LoVo (cell line): ENCODE results near the gene MEIS3.

Source experiments
- DNase-seq: peaks from one replicate; pipeline ENCODE4 v3.0.0-alpha.2; 2016; ENCODE audit warnings: low spot score

MEIS3 gene

GRCh38 chr19:47419030-47419783 lies at the start of gene MEIS3:
TSS of gene MEIS3 (minus strand) at chr19:47419527. CDS start at chr19:47419081, 446 bp downstream.
- no peak for DNase-seq

DNA sequence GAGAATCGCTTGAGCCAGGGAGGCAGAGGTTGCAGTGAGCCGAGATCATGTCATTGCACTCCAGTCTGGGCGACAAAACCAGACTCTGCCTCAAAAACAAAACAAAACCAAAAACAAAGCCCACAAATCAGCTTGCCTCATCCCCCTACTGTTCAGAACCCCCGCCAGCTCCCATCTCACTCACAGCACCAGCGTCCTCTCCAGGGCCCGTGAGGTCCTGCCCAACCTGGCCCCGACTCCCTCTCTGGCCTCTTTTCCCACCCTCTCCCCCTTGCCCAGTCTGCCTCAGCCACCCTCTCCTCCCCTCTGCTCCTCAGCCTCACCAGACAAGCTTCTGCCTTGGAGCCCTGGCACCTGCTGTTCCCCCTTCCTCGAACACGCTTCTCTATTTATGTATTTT lies 48.6 kb upstream of the MEIS3 start:
- no peak for DNase-seq

DNA sequence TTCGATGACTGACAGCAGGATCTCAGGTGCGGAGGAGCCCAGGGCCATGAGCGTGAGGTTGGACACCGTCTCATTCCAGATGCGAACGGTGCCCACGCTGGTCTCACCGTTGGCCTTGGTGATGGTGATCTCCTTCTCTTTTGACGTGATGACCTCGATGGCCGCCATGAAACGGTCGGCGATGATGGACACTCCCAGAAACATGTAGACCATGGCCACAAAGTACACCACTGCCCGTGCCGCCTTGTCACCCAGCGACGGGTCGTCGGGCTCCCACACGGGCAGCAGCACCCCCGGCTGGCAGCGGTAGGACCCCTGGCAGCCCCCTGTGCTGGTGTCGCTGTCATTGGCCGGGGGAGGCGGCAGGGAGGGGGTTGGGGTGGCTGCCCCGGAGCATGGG lies 46.6 kb upstream of the MEIS3 start:
- DNase-seq = no peak

- DNase-seq = no peak
Observed at GRCh38 chr19:47464675-47465419, 45.5 kb upstream of the MEIS3 start.

GRCh38 chr19:47461876-47462275 lies 42.5 kb upstream of the MEIS3 start:
- no peak for DNase-seq

- DNase-seq = no peak
Observed at GRCh38 chr19:47459477-47459876, 40.1 kb upstream of the MEIS3 start.

- DNase-seq = no peak
Observed at GRCh38 chr19:47458672-47459071, 39.3 kb upstream of the MEIS3 start.

DNA sequence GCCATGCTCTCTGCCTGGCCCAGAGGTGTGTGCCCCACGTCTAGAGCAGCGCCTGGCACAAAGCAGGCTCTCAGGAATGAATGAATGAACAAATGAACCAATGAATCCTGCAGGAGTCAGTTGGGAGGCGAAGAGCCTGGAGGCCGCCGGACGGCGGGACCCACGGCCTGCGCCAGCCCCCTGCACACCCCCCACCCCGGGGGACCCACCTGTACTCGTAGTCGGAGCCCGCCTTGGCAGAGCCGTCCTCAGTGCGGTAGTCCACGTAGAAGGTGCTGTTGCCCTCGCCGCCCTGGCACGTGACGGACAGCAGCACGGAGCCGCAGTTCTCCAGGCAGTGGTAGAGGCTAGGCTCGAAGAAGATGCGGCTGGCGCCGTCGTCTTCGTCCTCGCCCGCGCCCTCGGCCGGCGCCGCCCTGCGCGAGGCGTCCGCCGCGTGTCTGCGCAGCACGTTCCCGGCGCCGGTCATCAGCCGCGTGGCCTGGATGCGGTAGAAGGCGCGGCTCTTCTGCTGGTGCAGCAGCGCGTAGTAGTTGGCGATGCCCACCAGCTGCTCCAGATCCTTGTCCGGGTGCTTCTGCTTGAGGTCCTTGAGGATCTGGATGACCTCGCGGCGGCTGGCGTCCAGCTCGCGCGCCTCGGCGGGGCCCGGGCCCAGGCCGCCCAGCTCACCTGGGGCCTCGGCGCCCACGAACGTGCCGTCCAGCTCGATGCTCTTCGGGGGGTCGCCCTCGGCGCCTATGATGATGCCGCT lies 37.6 kb upstream of the MEIS3 start:
- no peak for DNase-seq

DNA sequence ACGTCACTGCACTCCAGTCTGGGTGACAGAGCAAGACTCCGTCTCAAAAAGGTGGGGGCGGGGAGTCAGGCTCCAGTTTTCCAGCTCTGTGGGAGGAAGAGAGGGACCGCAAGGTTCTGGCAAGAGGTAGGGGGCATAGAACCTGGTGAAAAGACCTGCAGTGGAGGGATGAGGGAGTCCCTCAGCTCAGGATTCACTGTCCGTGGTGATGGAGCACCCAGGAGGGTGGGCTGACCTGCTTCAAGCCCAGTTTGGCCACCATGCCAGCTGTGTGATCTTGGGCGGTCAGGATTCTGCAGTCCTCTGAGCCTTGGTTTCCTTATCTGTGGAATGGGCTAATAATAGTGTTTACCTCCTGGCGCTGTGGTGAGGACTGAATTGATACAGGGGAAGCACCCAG lies 31.2 kb upstream of the MEIS3 start:
- no peak for DNase-seq

DNA sequence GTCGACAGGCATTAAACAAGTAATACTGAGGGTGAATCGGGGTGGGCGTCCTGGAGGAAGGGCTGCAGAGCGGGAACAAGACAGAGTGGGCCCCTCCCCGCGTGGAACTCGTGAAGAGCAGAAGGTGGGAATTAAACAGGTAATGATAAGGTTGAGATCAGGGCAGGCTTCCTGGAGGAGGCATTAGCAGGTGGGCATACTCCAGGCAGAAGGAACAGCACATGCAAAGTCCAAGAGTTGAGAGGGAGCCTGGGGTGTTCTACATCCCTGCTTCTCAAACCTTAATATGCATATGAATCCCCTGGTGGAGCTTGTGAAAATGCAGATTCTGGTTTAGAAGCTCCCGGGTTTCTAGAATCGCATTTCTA lies 29.0 kb upstream of the MEIS3 start:
- no peak for DNase-seq

- no peak for DNase-seq
Observed at GRCh38 chr19:47447470-47448359, 28.4 kb upstream of the MEIS3 start.

- DNase-seq = no peak
Observed at GRCh38 chr19:47446534-47447469, 27.5 kb upstream of the MEIS3 start.

DNA sequence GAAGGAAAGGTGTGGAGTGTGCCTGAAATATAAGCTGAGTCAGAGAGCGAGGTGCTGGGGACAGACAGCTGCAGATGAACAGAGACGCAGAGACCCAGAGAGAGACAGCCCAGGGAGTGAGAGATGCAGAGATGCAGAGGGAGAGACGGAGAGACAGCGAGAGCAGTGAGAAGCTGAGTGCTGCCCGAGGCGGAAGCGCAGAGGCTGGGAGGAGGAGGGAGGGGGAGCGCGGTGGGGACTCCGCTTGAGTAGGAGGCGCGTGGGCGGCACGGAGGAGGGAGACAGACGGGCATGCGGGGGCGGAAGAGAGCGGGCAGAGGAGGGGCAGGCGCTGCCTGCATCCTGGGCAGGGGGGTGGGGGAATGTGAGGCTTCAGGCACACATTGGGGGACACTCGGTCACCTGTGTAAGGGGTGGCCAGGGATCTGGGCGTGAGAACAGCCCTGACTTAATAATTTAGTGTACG lies 26.6 kb upstream of the MEIS3 start:
- DNase-seq = no peak

- DNase-seq = no peak
Observed at GRCh38 chr19:47445527-47445926, 26.2 kb upstream of the MEIS3 start.

DNA sequence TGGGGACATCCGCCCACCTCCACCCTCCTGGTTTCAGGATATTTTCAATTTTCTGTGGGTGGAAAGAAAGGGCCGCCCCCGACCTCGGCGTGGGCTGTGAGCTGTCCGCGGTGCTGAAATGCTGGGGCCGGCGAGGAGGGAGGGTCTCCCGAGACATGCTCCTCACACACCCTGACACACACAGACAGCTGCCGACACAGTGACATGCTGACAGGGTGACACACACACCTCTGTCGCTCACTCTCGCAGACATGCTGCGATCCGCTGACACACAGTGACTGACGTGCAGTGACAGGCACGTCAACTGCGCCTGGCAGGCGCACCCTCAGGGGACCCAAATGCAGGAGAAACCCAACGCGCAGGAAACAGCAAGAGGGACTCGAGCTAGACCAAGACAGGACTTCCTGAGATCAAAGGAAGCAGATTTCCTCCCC lies 25.1 kb upstream of the MEIS3 start:
- no peak for DNase-seq

DNA sequence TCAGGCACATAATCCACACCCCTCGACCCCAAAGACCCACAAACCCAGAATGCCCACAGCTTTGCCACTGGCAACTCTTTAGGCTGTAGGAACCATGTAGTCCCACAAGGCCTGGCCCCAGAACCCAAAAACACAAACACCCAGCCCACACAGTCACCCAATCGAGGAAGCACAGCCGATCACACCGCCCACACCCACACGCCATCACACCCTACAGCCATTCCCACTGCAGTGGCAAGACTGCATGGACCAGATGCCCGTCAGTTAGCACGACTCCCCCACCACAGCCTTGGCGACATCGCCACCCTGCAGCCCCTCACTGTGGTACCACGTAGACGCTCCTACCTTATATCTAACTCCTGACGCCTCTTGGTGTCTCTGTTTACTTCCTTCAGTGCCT lies 24.0 kb upstream of the MEIS3 start:
- no peak for DNase-seq

DNA sequence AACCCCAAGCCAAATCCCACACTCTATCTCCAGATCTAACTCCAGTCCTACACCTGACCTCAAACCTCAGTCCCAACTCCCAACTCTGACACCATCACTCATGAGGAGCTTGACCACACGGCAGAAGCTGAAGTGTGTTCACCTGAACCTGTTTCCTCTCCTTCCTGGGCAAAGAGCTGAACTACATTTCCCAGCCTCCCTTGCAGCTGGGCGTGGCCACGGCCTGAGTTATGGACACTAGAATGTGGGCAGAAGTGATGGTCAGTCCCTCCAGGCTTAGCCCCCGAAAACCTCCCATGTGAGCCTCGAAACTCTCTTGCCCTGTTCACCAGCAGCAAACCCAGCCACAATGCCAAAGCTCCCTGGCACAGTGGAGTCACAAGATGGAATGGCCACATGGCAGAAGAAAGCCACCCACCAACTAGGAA lies 19.5 kb upstream of the MEIS3 start:
- DNase-seq = no peak

GRCh38 chr19:47437500-47437899 lies 18.2 kb upstream of the MEIS3 start:
- no peak for DNase-seq

GRCh38 chr19:47436712-47437401 lies 17.5 kb upstream of the MEIS3 start:
- peak; percentile 72 for DNase-seq

DNA sequence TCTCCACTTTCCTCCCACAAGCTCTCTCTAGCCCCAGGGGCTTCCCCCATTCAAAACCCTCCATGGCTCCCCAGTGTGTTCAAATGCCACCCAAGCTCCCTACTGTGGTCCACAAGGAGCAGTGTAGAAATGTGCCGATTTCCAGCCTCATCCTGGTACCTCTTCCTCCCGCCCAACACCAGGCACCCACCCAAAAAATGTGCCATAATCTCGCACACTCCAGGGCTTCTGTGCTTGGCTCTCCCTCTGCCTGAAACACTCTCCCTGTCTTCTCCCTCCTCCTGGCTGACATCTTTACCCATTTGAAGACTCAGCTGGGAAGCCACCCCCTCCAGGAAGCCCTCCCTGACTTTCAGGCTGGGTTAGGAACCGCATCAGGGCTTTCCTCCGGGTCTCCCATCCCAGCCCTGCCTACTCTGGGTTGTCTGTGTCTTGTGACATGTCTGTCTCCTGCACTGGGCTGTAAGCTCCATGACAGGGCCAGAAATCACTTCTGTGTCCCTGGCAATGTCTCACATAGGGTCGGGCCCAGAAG lies 16.6 kb upstream of the MEIS3 start:
- DNase-seq = no peak
